T-helper 2 cell treated with Interferon-gamma antibody and Interleukin-4, amounts not matched to agents 100 ng/mL and 5 ng/mL, for 36 hours (primary cell): Measurements from ENCODE around the gene TCF12. TPM values are rescaled to one million over a fixed set of nuclear protein-coding genes. Genes with fewer than 3 reads are reported as not detected.

Experiments
- intact Hi-C: fragments of 100-400 bp; cut with micrococcal nuclease; formaldehyde crosslinking; loops from one replicate; pipeline ENCODE4 v1.15.1; 2023
- total RNA-seq: library from RNA; stranded (reverse); gene quantifications from 2 replicates; pipeline ENCODE4 v1.2.3, GENCODE V29; 2022

Gene TCF12
- total RNA-seq, 1 donor from 2014 or later: 68.8 TPM

GRCh38 chr15:57285386-57285785 lies 366.9 kb downstream of the TCF12 start:
- intact Hi-C loops: no loop called here

- intact Hi-C loops: no loop called here
Observed at GRCh38 chr15:57286446-57287122, 368.1 kb downstream of the TCF12 start.

- intact Hi-C loops: no loop called here
Observed at GRCh38 chr15:57287123-57287521, 368.7 kb downstream of the TCF12 start.

DNA sequence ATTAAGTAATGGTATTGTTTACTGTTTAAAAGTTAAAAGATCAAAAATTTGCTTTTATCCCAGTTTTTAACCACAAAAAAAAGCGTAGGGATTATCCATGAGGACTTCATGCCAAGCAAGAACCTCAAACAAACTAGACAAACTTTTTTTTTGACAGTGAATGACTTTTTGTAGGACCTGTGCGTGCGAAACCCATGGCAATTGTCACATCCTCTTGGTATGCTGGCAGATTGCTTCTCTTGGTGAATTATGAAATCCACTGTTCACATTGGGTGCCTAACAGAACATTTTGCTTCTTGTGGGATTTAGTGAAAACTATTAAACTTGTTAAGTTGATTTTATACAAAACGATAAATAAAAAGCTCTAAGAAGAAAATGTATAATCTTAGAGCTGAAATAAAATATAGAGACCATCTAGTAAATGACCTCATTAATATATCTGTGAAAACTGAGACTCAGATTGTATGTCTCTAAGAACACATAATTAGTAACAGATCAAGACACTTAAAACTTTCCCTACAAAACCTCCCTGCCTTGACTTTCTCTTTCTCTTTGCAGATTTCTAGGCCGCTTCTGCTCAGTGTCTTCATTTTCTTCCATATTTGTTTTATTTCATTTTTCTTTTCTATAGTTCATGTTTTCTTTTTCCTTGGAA lies 370.6 kb downstream of the TCF12 start:
- intact Hi-C loops: no loop called here

DNA sequence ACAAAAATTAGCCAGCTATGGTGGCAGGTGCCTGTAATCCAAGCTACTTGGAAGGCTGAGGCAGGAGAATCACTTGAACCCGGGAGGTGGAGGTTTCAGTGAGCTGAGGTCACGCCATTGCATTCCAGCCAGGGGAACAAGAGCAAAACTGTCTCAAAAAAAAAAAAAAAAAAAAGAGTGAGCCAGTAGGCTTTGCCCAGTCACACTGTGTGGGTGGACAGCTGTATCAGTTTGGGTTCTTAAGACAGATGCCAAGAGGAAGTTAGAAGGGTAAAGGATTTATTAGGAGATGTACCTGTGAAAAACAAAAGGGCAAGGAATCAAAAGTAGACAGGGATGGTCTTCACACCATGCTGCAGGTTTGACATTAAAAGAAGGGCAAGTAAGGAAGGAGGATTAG lies 371.7 kb downstream of the TCF12 start:
- intact Hi-C loops: no loop called here

DNA sequence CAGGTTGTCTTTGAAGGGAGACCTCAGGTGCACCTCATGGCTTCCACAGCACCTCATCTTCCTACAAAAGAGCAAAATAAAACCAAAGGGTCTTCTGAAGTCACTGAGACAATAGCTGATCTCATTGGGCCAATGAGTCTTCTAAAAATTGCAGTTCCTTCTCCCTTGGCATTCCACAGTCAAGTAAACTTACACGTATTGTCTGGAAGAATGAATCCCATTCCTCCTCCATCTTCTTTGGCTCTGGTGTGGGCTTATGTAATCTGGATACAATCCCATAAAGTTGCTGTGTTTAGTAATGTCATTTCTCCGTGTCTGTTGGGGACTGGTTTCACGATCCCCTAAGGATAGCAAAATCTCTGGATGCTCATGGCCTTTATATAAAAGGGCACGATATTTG lies 372.4 kb downstream of the TCF12 start:
- intact Hi-C loops: no loop called here

- intact Hi-C loops: no loop called here
Observed at GRCh38 chr15:57296473-57297162, 378.2 kb downstream of the TCF12 start.

DNA sequence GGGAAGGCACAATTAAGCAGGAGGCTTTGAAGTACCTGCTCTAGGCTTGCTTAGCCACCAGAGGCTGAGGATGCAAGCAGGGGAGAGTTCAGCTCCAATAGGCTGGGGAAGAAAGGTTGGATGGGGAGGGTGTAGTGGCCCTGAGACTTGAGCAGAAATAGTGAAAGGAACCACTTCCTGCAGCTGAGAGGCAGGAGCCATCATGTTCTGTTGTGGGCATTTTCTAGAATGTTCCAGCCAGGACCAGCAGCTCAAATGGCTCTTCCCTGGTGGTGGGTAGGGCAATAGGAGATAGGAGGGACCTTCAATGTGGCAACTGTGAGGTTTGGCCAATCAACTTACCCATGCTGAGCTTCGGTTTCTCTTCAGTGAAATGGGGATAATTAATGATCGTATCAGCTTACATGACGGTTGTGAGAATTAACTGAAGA lies 378.7 kb downstream of the TCF12 start:
- intact Hi-C loops: no loop called here

DNA sequence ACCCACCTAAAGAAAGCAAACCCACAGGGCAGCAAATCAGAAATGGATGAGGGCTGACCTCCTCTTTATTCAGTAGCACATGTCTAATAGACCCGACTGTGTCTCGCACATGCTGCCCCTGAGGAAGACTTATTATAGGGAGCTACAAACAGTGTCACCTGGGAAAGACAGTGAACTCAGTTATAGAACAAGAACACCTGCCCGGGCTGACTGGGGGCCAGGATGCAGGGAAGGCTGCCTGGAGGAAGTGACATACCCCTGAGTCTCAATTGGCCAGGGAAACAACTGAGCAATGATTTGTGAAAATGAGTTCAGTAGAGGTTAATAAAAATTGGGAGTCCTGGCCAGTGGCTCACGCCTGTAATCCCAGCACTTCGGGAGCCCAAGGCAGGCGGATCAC lies 379.2 kb downstream of the TCF12 start:
- intact Hi-C loops: no loop called here

DNA sequence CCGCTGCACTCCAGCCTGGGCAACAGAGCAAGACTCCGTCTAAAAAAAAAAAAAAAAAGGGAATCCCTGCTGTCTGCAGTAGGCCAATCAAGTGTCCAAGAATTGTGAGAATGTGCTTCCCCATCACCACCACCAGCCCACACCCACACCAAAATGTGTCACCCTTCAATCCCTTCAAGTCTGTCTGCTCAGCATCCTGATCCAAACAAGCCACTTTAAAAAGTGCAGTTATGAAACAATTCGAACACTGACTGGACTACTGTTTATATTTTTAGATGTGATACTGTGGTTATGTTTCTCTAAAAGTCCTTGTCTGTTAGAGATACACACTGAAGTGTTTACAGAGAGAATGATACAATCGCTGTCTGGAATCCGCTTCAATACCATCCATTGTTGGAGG lies 379.8 kb downstream of the TCF12 start:
- intact Hi-C loops: no loop called here

- intact Hi-C loops: no loop called here
Observed at GRCh38 chr15:57298843-57299550, 380.6 kb downstream of the TCF12 start.

DNA sequence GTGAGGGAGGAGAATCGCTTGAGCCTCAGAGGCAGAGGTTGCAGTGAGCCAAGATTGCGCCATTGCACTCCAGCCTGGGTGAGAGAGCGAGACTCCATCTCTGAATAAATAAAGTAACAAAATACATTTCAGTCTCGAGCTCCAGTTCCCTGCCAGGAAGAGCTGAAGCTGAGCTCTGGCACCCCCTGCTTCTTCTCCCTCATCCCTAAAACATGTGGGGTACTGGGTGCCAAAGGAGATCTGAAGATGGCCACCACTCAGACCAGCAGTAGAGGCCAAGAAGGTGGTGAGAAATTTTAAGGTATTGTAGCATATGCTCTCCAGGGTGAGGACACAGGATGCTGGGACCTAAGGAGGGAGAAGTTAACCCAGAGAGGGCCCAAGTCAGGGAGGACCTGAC lies 382.9 kb downstream of the TCF12 start:
- intact Hi-C loops: loop anchor here (10.0 kb wide), 1 partner anchor 57 kb away; no protein-coding TSS in a partner anchor

DNA sequence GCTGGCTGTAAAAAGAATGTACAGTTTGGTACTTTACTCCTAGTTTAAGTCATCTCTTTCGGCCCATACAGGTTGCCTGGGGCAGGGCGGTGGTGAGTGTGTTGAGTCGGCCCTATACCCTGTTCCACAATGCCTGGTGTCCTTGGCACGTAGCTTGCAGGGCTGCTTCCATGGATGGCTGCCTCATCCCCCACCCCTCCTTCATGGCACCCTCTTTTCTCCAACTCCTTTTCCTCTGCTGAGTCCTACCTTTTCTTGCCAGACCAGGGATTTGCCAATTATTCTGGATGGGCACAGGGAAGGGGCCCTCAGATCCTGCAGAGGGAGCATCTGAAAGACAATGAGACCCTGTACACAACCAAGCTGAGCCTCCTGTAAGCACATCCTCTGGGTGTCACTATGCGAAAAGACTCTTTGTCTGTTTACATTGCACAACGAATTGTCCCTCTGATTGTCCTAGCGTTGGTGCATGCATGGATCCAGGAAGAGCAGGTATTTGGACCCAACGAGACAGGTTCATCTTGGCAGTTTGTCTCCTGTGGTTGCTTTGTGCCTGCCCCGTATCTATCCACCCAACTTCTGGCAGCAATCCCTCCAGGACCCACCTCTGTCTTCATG lies 384.3 kb downstream of the TCF12 start:
- intact Hi-C loops: loop anchor here (10.0 kb wide), 1 partner anchor 58 kb away; no protein-coding TSS in a partner anchor

DNA sequence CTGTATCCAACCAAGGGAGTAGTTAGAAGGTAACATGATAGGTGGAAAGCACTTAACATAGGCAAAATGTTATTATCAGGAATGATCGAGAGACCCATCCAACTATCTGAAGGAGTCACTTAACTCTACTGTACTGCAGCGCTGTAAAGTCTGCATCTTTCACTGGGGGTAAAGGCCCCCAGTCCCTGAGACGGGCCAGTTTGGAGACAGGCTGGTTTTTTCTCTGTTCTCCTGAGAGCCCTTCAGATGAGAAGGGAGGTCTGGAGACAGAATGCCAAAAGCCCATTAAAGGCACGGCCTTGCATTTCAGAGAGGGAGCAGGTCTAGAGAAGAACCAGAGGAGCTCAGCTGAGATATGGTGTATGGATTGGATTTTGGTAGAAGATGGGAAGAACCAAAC lies 386.6 kb downstream of the TCF12 start:
- intact Hi-C loops: loop anchor here (10.0 kb wide), 1 partner anchor 60 kb away; no protein-coding TSS in a partner anchor

DNA sequence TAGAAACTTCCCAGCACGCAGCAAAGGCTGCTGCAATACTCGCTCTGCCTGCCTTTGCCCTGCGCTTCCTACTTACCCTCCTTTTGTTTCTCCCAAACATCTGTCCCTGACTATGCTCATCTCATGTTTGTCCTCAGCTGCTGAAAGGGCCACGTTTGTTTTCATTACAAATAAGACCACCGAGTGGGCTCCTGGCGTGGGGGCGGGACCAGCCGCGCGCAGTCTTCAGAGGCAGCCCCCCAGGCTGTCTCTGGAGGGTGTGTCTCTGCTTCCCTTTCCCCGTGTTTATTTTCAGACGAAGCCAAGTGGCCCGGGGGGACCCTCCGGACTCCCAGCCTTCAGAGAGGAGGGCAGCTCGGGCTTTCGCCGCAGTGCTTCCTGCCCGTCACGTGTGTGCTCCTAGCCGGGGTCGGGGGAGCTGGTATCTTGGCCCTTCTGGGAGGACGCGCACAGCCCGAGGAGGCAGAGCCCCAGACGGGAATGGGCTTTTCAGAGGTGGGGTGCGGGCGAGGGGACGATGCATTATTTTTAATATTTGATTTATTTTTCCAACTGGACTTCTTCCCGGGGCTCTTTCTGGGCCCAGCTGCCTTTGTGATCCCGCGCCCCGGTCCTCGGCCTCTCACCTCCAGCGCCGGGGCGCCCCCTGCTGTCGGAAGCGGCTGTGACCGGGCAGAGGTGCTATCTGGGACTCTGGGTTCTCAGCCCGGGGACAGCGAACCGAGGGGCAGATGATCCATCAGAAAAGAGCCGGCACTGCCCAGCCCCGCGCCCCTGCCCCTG lies 387.9 kb downstream of the TCF12 start:
- intact Hi-C loops: loop anchor here (1.0 to 10.0 kb wide), 5 partner anchors 62 to 485 kb away; partner anchors contain the start of gene TCF12

DNA sequence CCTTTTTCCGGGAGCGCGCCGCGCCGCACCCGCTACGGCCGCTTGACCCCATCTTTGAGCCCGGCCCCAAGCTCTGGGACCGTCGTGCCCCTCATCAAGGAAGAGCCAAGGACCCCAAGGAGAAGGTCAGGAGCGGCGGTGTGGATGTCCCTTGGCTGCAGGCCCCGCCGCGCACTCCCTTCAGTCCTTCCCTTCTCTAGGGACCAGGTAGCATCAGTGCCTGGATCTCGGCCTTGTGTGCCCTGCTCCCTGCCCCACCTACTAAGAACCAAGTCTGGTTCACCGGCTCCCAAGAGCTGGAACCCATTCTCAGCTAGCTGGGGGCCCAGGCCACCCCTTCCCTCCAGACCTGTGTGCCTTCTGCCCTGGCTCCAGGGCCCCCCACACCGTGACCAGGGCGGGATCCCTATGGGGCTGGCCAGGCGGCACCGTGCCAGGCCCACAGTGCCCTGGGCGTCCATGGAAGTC lies 388.5 kb downstream of the TCF12 start:
- intact Hi-C loops: loop anchor here (1.0 to 10.0 kb wide), 5 partner anchors 62 to 486 kb away; partner anchors contain the start of gene TCF12

GRCh38 chr15:57307527-57308169 lies 389.2 kb downstream of the TCF12 start:
- intact Hi-C loops: loop anchor here (10.0 kb wide), 1 partner anchor 63 kb away; no protein-coding TSS in a partner anchor

DNA sequence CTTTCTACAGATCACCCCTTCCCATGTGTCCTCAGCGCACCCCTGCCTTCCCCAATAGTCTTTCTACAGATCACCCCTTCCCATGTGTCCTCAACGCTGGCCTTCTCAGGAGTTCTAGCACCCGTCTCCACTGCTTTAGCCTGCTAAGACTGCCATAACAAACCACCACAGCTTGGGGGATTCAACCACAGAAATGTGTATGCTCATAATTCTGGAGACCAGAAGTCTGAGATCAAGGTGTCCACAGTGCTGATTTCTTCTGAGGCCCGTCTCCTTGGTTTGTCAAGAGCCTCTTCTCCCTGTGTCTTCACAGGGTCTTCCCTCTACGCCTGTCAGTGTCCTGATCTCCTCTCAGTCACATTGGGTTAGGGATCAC lies 389.7 kb downstream of the TCF12 start:
- intact Hi-C loops: loop anchor here (10.0 kb wide), 1 partner anchor 63 kb away; no protein-coding TSS in a partner anchor
